Stimulated activated CD4-positive, alpha-beta T cell treated with anti-CD3 and anti-CD28 coated beads, Interleukin-1b, Interleukin-23, amount 100 ng/mL, for 4 hours (primary cell): ENCODE measurements around the gene UNK.

ENCODE experiments used
- DNase-seq, 2 donors: peaks; one replicate each; pipeline ENCODE4 v3.0.0-alpha.2; 2020; ENCODE audit warnings: low read depth in 2 of 2

The UNK gene

GRCh38 chr17:75873587-75874322 is 89.1 kb downstream of the UNK start:
- DNase-seq = no peak

- DNase-seq = no peak
Measured at GRCh38 chr17:75874323-75875181, 89.9 kb downstream of the UNK start.
